HepG2 (cell line): ENCODE data around the gene FOXR1. TPM values are rescaled to one million over a fixed set of nuclear protein-coding genes. Genes with fewer than 3 reads are reported as not detected.

ENCODE experiments used
- ATF4 ChIP-seq, 2 experiments: fragments of 450-650 bp in 1 of 2; sonication (generic) in 1 of 2; formaldehyde crosslinking; IDR thresholded peaks; 2 replicates each; pipeline versions ENCODE4 v1.5.0 to v1.8.0; 2020 to 2022; ENCODE audit warnings: mild to moderate bottlenecking in 1 of 2, missing genetic modification reagents in 1 of 2
- DNMT1 ChIP-seq: sonication (generic); formaldehyde crosslinking; IDR thresholded peaks from 2 replicates; pipeline ENCODE4 v1.5.1; 2020; ENCODE audit warnings: mild to moderate bottlenecking, missing genetic modification reagents
- ERF ChIP-seq: IDR thresholded peaks from 2 replicates; pipeline ENCODE4 v1.6.1; 2018; ENCODE audit warnings: missing biosample characterization, missing genetic modification reagents
- FUBP1 ChIP-seq: sonication (generic); formaldehyde crosslinking; IDR thresholded peaks from 2 replicates; pipeline ENCODE4 v1.5.1; 2020; ENCODE audit warnings: missing genetic modification reagents, mild to moderate bottlenecking, borderline replicate concordance
- GATAD1 ChIP-seq: IDR thresholded peaks from 2 replicates; pipeline ENCODE4 v1.6.1; 2016; ENCODE audit warnings: missing genetic modification reagents, missing compliant biosample characterization
- HDAC1 ChIP-seq: sonication (generic); formaldehyde crosslinking; IDR thresholded peaks from 2 replicates; pipeline ENCODE4 v1.5.1; 2020; ENCODE audit warnings: mild to moderate bottlenecking, missing genetic modification reagents
- SIN3B ChIP-seq: fragments of 150-350 bp; IDR thresholded peaks from 2 replicates; pipeline ENCODE4 v1.6.1; 2014; ENCODE audit warnings: low read length
- SNAPC4 ChIP-seq: sonication (generic); formaldehyde crosslinking; IDR thresholded peaks from 2 replicates; pipeline ENCODE4 v1.4.0; 2020; ENCODE audit warnings: mild to moderate bottlenecking, missing genetic modification reagents
- SP140L ChIP-seq: sonication (generic); formaldehyde crosslinking; IDR thresholded peaks from 2 replicates; pipeline ENCODE4 v1.4.0; 2020; ENCODE audit warnings: missing genetic modification reagents, borderline replicate concordance
- TBP ChIP-seq: sonication (generic); formaldehyde crosslinking; IDR thresholded peaks from 2 replicates; pipeline ENCODE4 v1.5.0; 2020; ENCODE audit warnings: missing genetic modification reagents
- TERF1 ChIP-seq: sonication (generic); formaldehyde crosslinking; IDR thresholded peaks from 2 replicates; pipeline ENCODE4 v1.8.0; 2022; ENCODE audit warnings: mild to moderate bottlenecking, missing genetic modification reagents, moderate library complexity
- U2AF2 ChIP-seq: fragments of 200-400 bp; formaldehyde crosslinking; IDR thresholded peaks from 2 replicates; pipeline ENCODE4 v1.6.1; 2017; ENCODE audit warnings: low read depth, mild to moderate bottlenecking, low read length
- ZBTB1 ChIP-seq: sonication (generic); formaldehyde crosslinking; IDR thresholded peaks from 2 replicates; pipeline ENCODE4 v1.4.0; 2020; ENCODE audit warnings: missing genetic modification reagents, borderline replicate concordance
- ZNF225 ChIP-seq: sonication (generic); formaldehyde crosslinking; IDR thresholded peaks from 2 replicates; pipeline ENCODE4 v1.4.0; 2020; ENCODE audit warnings: mild to moderate bottlenecking, missing genetic modification reagents
- ZNF232 ChIP-seq: sonication (generic); formaldehyde crosslinking; IDR thresholded peaks from 2 replicates; pipeline ENCODE4 v1.4.0; 2020; ENCODE audit warnings: missing genetic modification reagents, borderline replicate concordance
- ZNF674 ChIP-seq: sonication (generic); formaldehyde crosslinking; IDR thresholded peaks from 2 replicates; pipeline ENCODE4 v1.5.0; 2020; ENCODE audit warnings: low read depth, mild to moderate bottlenecking, missing genetic modification reagents
- ZNF737 ChIP-seq: sonication (generic); formaldehyde crosslinking; IDR thresholded peaks from 2 replicates; pipeline ENCODE4 v1.5.0; 2020; ENCODE audit warnings: missing genetic modification reagents, mild to moderate bottlenecking, borderline replicate concordance
- ZSCAN29 ChIP-seq: sonication (generic); formaldehyde crosslinking; conservative IDR thresholded peaks from 2 replicates; pipeline ENCODE4 v1.4.0; 2020; ENCODE audit warnings: mild to moderate bottlenecking, missing genetic modification reagents
- polyA plus RNA-seq, 8 experiments: library from polyadenylated mRNA; depleted of rRNA in 3 of 8; stranded (reverse) in 7 of 8; unstranded in 1 of 8; fragments of >200 nt; fragmentation: Illumina TruSeq in 4 of 8; extraction: Trizol in 4 of 8; gene quantifications; 2 replicates each; pipeline versions ENCODE4 v1.2.1 to v1.2.3, GENCODE V29; 2011 to 2016; ENCODE audit warnings: low read depth in 4 of 8, missing spikeins in 1 of 8, mixed read lengths in 1 of 8; ENCODE audit not compliant: insufficient read depth in 1 of 8
- total RNA-seq, 5 experiments: library from RNA; depleted of rRNA; stranded (reverse); fragments of >200 nt; fragmentation: Illumina TruSeq; extraction: Trizol; gene quantifications; 2 replicates each; pipeline ENCODE4 v1.2.3, GENCODE V29; 2016; ENCODE audit warnings: low read depth in 1 of 5

Gene FOXR1
- total and polyA plus RNA-seq, 2 of the 13 experiments (the other 11 are each of a cell fraction or from before 2014, with no cell fraction given): not detected

GRCh38 chr11:119029340-119030028 is 57.9 kb downstream of the FOXR1 start (continued):
- TF ChIP-seq ZNF674 (CRISPR knock-in tag): no peak
- 0 out of 2 replicates have a peak, but pooled peaks have one; percentile 10 for TF ChIP-seq SP140L (CRISPR knock-in tag)
- TF ChIP-seq U2AF2: no peak
- TF ChIP-seq ZNF737: no peak
- TF ChIP-seq SIN3B: no peak
- peak in 1 of 2 experiments; percentile 34; a peak in 1 of 4 replicates for TF ChIP-seq ATF4 (CRISPR knock-in tag; IDR thresholded peaks at IDR 0.05)
- TF ChIP-seq TERF1 (CRISPR knock-in tag): no peak
- 0 out of 2 replicates have a peak, but pooled peaks have one; percentile 37 for TF ChIP-seq GATAD1 (CRISPR knock-in tag)
- no peak for TF ChIP-seq ZNF225 (CRISPR knock-in tag)
- TF ChIP-seq DNMT1 (CRISPR knock-in tag): no peak
- no peak for TF ChIP-seq TBP (CRISPR knock-in tag)
- TF ChIP-seq ERF: peak; percentile 68
- TF ChIP-seq ZSCAN29: no peak
- peak; percentile 84 for TF ChIP-seq HDAC1
- TF ChIP-seq SNAPC4 (CRISPR knock-in tag): no peak; the same call in 1 of the 2 replicates
- no peak for TF ChIP-seq ZBTB1 (CRISPR knock-in tag)
- no peak for TF ChIP-seq FUBP1 (CRISPR knock-in tag)
- no peak for TF ChIP-seq ZNF232 (CRISPR knock-in tag)
